OCI-LY1 (cell line): ENCODE measurements around the gene ADAM12.

ENCODE experiments used
- EZH2 ChIP-seq: fragments of 200-600 bp; sonication (generic), shearing (Covaris generic); IDR thresholded peaks from 2 replicates; pipeline ENCODE4 v1.8.0; 2017; ENCODE audit warnings: borderline replicate concordance, mixed run types, mild to moderate bottlenecking, antibody characterized with exemption, low read length, moderate library complexity, mixed read lengths
- TF ChIP-seq, protein P1 (sequence below): fragments of 200-600 bp; sonication (generic), shearing (Covaris generic); IDR thresholded peaks from 2 replicates; pipeline ENCODE4 v1.5.1; 2017; ENCODE audit warnings: mild to moderate bottlenecking, antibody characterized with exemption, low read length, moderate library complexity, mixed read lengths

DNA sequence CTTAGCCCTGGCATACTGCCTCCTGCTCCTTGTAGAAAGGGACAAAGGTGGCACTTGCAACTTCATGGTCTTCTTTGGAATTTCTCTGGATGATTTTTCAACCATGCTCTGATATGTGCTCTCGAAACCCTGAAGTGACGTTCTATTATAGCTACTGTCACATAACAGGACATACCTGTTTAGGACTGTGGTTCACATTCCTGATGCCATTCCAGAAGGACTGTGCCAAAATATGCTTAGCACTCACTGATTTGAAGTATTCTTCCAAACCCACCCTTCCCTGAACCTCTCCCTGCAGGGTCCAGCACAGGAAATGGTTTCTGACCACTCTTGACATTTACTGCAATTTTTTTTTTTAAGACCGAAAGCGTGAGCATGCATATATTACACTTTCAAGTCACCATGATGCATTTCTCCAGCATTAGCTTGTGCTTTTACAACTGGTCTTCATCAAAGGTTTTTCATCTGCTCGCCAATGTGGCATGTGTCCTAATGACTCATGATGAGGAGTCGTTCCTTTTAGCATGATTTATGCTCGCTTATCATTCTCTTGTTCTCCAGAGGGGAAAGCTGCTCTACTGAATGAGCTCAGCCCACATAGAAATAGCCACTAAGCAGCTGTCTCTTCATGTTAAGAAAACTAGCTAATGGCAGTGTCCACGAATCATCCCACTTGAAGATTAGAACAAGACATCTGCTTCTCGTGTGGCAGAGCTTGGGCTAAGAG is 135.2 kb downstream of the ADAM12 start:
- TF ChIP-seq, protein P1, sequence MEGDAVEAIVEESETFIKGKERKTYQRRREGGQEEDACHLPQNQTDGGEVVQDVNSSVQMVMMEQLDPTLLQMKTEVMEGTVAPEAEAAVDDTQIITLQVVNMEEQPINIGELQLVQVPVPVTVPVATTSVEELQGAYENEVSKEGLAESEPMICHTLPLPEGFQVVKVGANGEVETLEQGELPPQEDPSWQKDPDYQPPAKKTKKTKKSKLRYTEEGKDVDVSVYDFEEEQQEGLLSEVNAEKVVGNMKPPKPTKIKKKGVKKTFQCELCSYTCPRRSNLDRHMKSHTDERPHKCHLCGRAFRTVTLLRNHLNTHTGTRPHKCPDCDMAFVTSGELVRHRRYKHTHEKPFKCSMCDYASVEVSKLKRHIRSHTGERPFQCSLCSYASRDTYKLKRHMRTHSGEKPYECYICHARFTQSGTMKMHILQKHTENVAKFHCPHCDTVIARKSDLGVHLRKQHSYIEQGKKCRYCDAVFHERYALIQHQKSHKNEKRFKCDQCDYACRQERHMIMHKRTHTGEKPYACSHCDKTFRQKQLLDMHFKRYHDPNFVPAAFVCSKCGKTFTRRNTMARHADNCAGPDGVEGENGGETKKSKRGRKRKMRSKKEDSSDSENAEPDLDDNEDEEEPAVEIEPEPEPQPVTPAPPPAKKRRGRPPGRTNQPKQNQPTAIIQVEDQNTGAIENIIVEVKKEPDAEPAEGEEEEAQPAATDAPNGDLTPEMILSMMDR = no peak
- no peak for TF ChIP-seq EZH2
